Vagina (tissue), 2 donors: Measurements from ENCODE around the gene TNFSF4.

Source experiments
- POLR2A ChIP-seq, 2 donors: fragments of 450-650 bp; IDR thresholded peaks; one replicate each; pipeline ENCODE4 v1.6.1; 2017; ENCODE audit warnings: antibody characterized with exemption in 2 of 2, mild to moderate bottlenecking in 2 of 2, moderate library complexity in 2 of 2
- TF ChIP-seq, protein P1 (sequence below), 3 experiments: fragments of 450-650 bp in 2 of 3; fragments of 200-600 bp in 1 of 3; sonication (generic) in 1 of 3; IDR thresholded peaks; one replicate each; pipeline ENCODE4 v1.5.1; 2017 to 2019; ENCODE audit warnings: antibody characterized with exemption in 3 of 3, mild to moderate bottlenecking in 2 of 3, moderate library complexity in 2 of 3

DNA sequence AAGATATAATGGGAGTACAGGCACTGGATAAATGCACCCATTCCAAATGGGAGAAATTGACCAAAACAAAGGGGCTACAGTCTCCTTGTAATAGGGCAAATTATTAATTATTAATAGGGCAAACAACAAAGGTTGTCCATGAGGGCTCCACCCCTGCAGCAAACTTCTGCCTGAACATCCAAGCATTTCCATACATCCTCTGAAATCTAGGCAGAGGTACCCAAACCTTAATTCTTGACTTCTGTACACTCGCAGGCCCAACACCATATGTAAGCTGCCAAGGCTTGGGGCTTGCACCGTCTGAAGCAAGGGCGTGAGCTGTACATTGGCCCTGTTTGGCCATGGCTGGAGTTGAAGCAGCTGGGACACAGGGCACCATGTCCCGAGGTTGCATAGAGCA, 33.7 kb downstream of the TNFSF4 start:
- TF ChIP-seq, protein P1, sequence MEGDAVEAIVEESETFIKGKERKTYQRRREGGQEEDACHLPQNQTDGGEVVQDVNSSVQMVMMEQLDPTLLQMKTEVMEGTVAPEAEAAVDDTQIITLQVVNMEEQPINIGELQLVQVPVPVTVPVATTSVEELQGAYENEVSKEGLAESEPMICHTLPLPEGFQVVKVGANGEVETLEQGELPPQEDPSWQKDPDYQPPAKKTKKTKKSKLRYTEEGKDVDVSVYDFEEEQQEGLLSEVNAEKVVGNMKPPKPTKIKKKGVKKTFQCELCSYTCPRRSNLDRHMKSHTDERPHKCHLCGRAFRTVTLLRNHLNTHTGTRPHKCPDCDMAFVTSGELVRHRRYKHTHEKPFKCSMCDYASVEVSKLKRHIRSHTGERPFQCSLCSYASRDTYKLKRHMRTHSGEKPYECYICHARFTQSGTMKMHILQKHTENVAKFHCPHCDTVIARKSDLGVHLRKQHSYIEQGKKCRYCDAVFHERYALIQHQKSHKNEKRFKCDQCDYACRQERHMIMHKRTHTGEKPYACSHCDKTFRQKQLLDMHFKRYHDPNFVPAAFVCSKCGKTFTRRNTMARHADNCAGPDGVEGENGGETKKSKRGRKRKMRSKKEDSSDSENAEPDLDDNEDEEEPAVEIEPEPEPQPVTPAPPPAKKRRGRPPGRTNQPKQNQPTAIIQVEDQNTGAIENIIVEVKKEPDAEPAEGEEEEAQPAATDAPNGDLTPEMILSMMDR (IDR thresholded peaks at IDR 0.05) = no peak
- TF ChIP-seq POLR2A (IDR thresholded peaks at IDR 0.05) = no peak
